DND-41 (cell line): ENCODE measurements around the gene SEMA4F.

Experiments
- ATAC-seq: fragments of 200-7000 bp; cut with Tn5 transposase; 3 replicates; pipeline ENCODE4 v1.9.1; 2021; ENCODE audit warnings: low read depth; ENCODE audit not compliant: insufficient read depth
- DNase-seq: peaks from one replicate; pipeline ENCODE4 v3.0.0-alpha.2; 2020
- H2AFZ ChIP-seq: 2 replicates; pipeline ENCODE4 v1.6.0; 2012; ENCODE audit warnings: low read depth, low read length
- H3K27ac ChIP-seq: 2 replicates; pipeline ENCODE4 v1.5.1; 2012; ENCODE audit warnings: low read length, inconsistent platforms
- H3K27me3 ChIP-seq: fragments of 200-600 bp; sonication (generic); 2 replicates; pipeline ENCODE4 v1.6.0; 2012; ENCODE audit warnings: low read length, mild to moderate bottlenecking, inconsistent platforms; ENCODE audit not compliant: insufficient read depth, poor library complexity
- H3K36me3 ChIP-seq: 2 replicates; pipeline ENCODE4 v1.5.1; 2012; ENCODE audit warnings: low read length, inconsistent platforms; ENCODE audit not compliant: insufficient read depth
- H3K4me1 ChIP-seq: 2 replicates; pipeline ENCODE4 v1.5.1; 2012; ENCODE audit warnings: mild to moderate bottlenecking, low read length; ENCODE audit not compliant: insufficient read depth
- H3K4me2 ChIP-seq: 2 replicates; pipeline ENCODE4 v1.6.0; 2012; ENCODE audit warnings: mild to moderate bottlenecking, moderate library complexity, low read length, inconsistent platforms; ENCODE audit not compliant: insufficient read depth
- H3K4me3 ChIP-seq, 2 experiments: fragments of 200-600 bp in 1 of 2; shearing (Covaris generic) in 1 of 2; 2 replicates each; pipeline ENCODE4 v1.5.1; 2012 to 2016; ENCODE audit warnings: inconsistent platforms in 2 of 2, low read length in 2 of 2, mild to moderate bottlenecking in 2 of 2, low read depth in 1 of 2, moderate library complexity in 1 of 2
- H3K79me2 ChIP-seq: 2 replicates; pipeline ENCODE4 v1.6.0; 2012; ENCODE audit warnings: low read length, inconsistent platforms; ENCODE audit not compliant: insufficient read depth
- H3K9ac ChIP-seq: 2 replicates; pipeline ENCODE4 v1.6.0; 2012; ENCODE audit warnings: low read depth, mild to moderate bottlenecking, inconsistent platforms, low read length, moderate library complexity
- H3K9me3 ChIP-seq: 2 replicates; pipeline ENCODE4 v1.5.1; 2012; ENCODE audit warnings: low read length, moderate library complexity, mild to moderate bottlenecking, inconsistent platforms; ENCODE audit not compliant: insufficient read depth, severe bottlenecking
- H4K20me1 ChIP-seq: 2 replicates; pipeline ENCODE4 v1.6.0; 2012; ENCODE audit warnings: low read length; ENCODE audit not compliant: insufficient read depth
- CTCF ChIP-seq: IDR thresholded peaks from 2 replicates; pipeline ENCODE4 v1.5.1; 2012; ENCODE audit warnings: borderline replicate concordance, low read length, moderate library complexity, mild to moderate bottlenecking; ENCODE audit not compliant: poor library complexity, severe bottlenecking; ENCODE audit errors: extremely low read depth
- EZH2 ChIP-seq: IDR thresholded peaks from 3 replicates; pipeline ENCODE4 v1.6.1; 2012; ENCODE audit warnings: borderline replicate concordance, low read depth, mild to moderate bottlenecking, moderate library complexity, low read length, inconsistent platforms; ENCODE audit not compliant: severe bottlenecking

The SEMA4F gene

GRCh38 chr2:74653985-74654882 is at the start of gene SEMA4F:
Gene SEMA4F (plus strand): TSS chr2:74654247. CDS start chr2:74654377, 130 bp downstream.
- Histone ChIP-seq H3K4me3 (peak within 1 kb of the TSS; percentile 43 to 77; a peak in 3 of 4 replicates), H3K27me3 (no peaks in the 10 kb centered on the region), H4K20me1 (no peaks in the 10 kb centered on the region), H3K9me3 (no peaks in the 10 kb centered on the region), H3K36me3 (no peaks in the 10 kb centered on the region), H3K79me2 (no peaks in the 10 kb centered on the region), H3K4me1 (peaks cover 20% of the 10 kb centered on the region), H3K4me2 (peak within 1 kb of the TSS; percentile 97), H3K27ac (0 out of 2 replicates have a peak within 1 kb of the TSS, but pooled peaks have one; percentile 48), H2AFZ (peak within 1 kb of the TSS; percentile 88), H3K9ac (peak within 1 kb of the TSS; percentile 60)
- peak; percentile 100 for ATAC-seq
- TF ChIP-seq CTCF: no peak
- no peak for TF ChIP-seq EZH2
- peak; percentile 95 for DNase-seq

- no peak for ATAC-seq
- peaks cover 23% of the 10 kb centered on the region for H3K27me3 ChIP-seq
- no peaks in the 10 kb centered on the region for H3K4me1 ChIP-seq
- no peak overlapping the region for H3K4me2 ChIP-seq
- no peak overlapping the region for H3K27ac ChIP-seq
- no peak overlapping the region for H3K9ac ChIP-seq
- no peaks in the 10 kb centered on the region for H3K79me2 ChIP-seq
- H3K36me3 ChIP-seq: no peaks in the 10 kb centered on the region
- DNase-seq: no peak
- H4K20me1 ChIP-seq: no peaks in the 10 kb centered on the region
- no peak overlapping the region for H2AFZ ChIP-seq
- H3K4me3 ChIP-seq: no peak overlapping the region
- TF ChIP-seq EZH2 (no peak), CTCF (no peak)
- H3K9me3 ChIP-seq: no peaks in the 10 kb centered on the region
Observed at GRCh38 chr2:74606927-74607326, 47.1 kb upstream of the SEMA4F start.

GRCh38 chr2:74617122-74617521 is 36.9 kb upstream of the SEMA4F start:
- Histone ChIP-seq H3K4me1 (no peaks in the 10 kb centered on the region), H4K20me1 (no peaks in the 10 kb centered on the region), H3K4me2 (no peak overlapping the region), H3K36me3 (no peaks in the 10 kb centered on the region), H3K9ac (no peak overlapping the region), H3K27ac (no peak overlapping the region), H3K27me3 (peaks cover 30% of the 10 kb centered on the region), H3K4me3 (no peak overlapping the region), H3K9me3 (no peaks in the 10 kb centered on the region), H2AFZ (no peak overlapping the region), H3K79me2 (no peaks in the 10 kb centered on the region)
- ATAC-seq (no peak), DNase-seq (no peak)
- TF ChIP-seq CTCF (no peak), EZH2 (no peak)
